ENCODE results near the gene CANT1.

Gene CANT1

GRCh38 chr17:79007504-79008381 is 1.8 kb downstream of the CANT1 start:
- no peak for DNase-seq

- DNase-seq = no peak
These were observed 2.6 kb downstream of the CANT1 start for GRCh38 chr17:79006794-79007503.

- DNase-seq = no peak
These were observed 3.5 kb downstream of the CANT1 start for GRCh38 chr17:79006046-79006445.

GRCh38 chr17:79005063-79005861 is 4.3 kb downstream of the CANT1 start:
- DNase-seq = no peak

- no peak for DNase-seq
These were observed 5.7 kb downstream of the CANT1 start for GRCh38 chr17:79003661-79004411.

GRCh38 chr17:79002796-79003593 is 6.6 kb downstream of the CANT1 start:
- no peak for DNase-seq

- no peak for DNase-seq
These were observed 7.3 kb downstream of the CANT1 start for GRCh38 chr17:79002291-79002690.

- DNase-seq = no peak
These were observed 8.2 kb downstream of the CANT1 start for GRCh38 chr17:79001190-79002020.

- DNase-seq = no peak
These were observed 9.0 kb downstream of the CANT1 start for GRCh38 chr17:79000396-79001189.

- no peak for DNase-seq
These were observed 9.6 kb downstream of the CANT1 start for GRCh38 chr17:78999947-79000395.

- no peak for DNase-seq
These were observed 10.4 kb downstream of the CANT1 start for GRCh38 chr17:78999056-78999768.

GRCh38 chr17:78998311-78999055 is 11.1 kb downstream of the CANT1 start:
- no peak for DNase-seq

- DNase-seq = no peak
These were observed 11.7 kb downstream of the CANT1 start for GRCh38 chr17:78997881-78998280.

- no peak for DNase-seq
These were observed 12.3 kb downstream of the CANT1 start for GRCh38 chr17:78997231-78997741.

- DNase-seq = no peak
These were observed 12.8 kb downstream of the CANT1 start for GRCh38 chr17:78996781-78997201.

GRCh38 chr17:78995761-78996451 is 13.7 kb downstream of the CANT1 start:
- no peak for DNase-seq

- no peak for DNase-seq
These were observed 14.4 kb downstream of the CANT1 start for GRCh38 chr17:78995022-78995760.
